PC-9 (cell line): ENCODE results near the gene AVPR1B. TPM values are rescaled to one million over a fixed set of nuclear protein-coding genes. Genes with fewer than 3 reads are reported as not detected.

Experiments used
- BruUV-seq: library from RNA; stranded (reverse); fragments of 400-500 nt; replicated peaks from 2 replicates; lab custom pipeline; 2021; lab: Mats Ljungman, UMichigan
- CTCF ChIA-PET: fragments of 300-600 bp; sonication (Branson Sonifier 250); formaldehyde crosslinking; loops from one replicate; lab custom pipeline; 2022; ENCODE audit warnings: antibody characterized with exemption; lab: Charles Lee
- POLR2A ChIA-PET: fragments of 300-600 bp; sonication (Branson Sonifier 250); formaldehyde crosslinking; loops from one replicate; lab custom pipeline; 2022; ENCODE audit warnings: antibody characterized with exemption; ENCODE audit not compliant: unreplicated experiment; lab: Charles Lee
- DNase-seq, 2 experiments: peaks; one replicate each; pipeline versions ENCODE4 v3.0.0 to v3.0.0-alpha.2; 2015 to 2022; ENCODE audit warnings: mixed read lengths in 1 of 2
- H2AFZ ChIP-seq: fragments of 200-600 bp; sonication (generic); 2 replicates; pipeline ENCODE4 v1.8.1; 2017; ENCODE audit warnings: antibody characterized with exemption
- H3F3A ChIP-seq: fragments of 200-600 bp; sonication (generic); 2 replicates; pipeline ENCODE4 v1.8.1; 2017; ENCODE audit warnings: antibody characterized with exemption, mild to moderate bottlenecking, low read depth; ENCODE audit not compliant: insufficient read depth
- H3K27ac ChIP-seq: fragments of 200-600 bp; sonication (generic); 2 replicates; pipeline ENCODE4 v1.6.1; 2016; ENCODE audit warnings: mixed run types
- H3K27me3 ChIP-seq: fragments of 200-600 bp; sonication (generic); 2 replicates; pipeline ENCODE4 v1.6.1; 2016; ENCODE audit warnings: low read depth, mixed run types; ENCODE audit not compliant: insufficient read depth
- H3K36me3 ChIP-seq: fragments of 200-600 bp; sonication (generic); 2 replicates; pipeline ENCODE4 v1.6.1; 2016; ENCODE audit warnings: low read depth, mixed run types
- H3K4me1 ChIP-seq: fragments of 200-600 bp; sonication (generic); replicated peaks from 2 replicates; pipeline ENCODE4 v1.6.1; 2016; ENCODE audit warnings: mixed run types; ENCODE audit not compliant: insufficient read depth
- H3K4me2 ChIP-seq: fragments of 200-600 bp; sonication (generic); 2 replicates; pipeline ENCODE4 v1.6.1; 2017; ENCODE audit warnings: mixed run types
- H3K4me3 ChIP-seq: fragments of 200-600 bp; sonication (generic); 2 replicates; pipeline ENCODE4 v1.6.1; 2016; ENCODE audit warnings: mixed run types
- H3K79me2 ChIP-seq: fragments of 200-600 bp; sonication (generic); 2 replicates; pipeline ENCODE4 v1.6.1; 2017; ENCODE audit warnings: low read depth, mixed run types
- H3K9me2 ChIP-seq: fragments of 200-600 bp; sonication (generic); 2 replicates; pipeline ENCODE4 v1.8.1; 2017; ENCODE audit warnings: mild to moderate bottlenecking; ENCODE audit not compliant: insufficient read depth
- H3K9me3 ChIP-seq: fragments of 200-600 bp; sonication (generic); 2 replicates; pipeline ENCODE4 v1.8.1; 2016; ENCODE audit warnings: low read depth; ENCODE audit not compliant: insufficient read depth
- H4K20me1 ChIP-seq: fragments of 200-600 bp; sonication (generic); 2 replicates; pipeline ENCODE4 v1.8.1; 2017; ENCODE audit not compliant: insufficient read depth
- CTCF ChIP-seq: fragments of 200-600 bp; sonication (generic); conservative IDR thresholded peaks from 2 replicates; pipeline ENCODE4 v1.6.1; 2017; ENCODE audit warnings: mixed run types, antibody characterized with exemption, mild to moderate bottlenecking, moderate library complexity
- EZH2 ChIP-seq: fragments of 200-600 bp; sonication (generic); IDR thresholded peaks from 2 replicates; pipeline ENCODE4 v1.8.0; 2017; ENCODE audit warnings: antibody characterized with exemption, low read depth
- intact Hi-C: fragments of 100-400 bp; cut with micrococcal nuclease; formaldehyde crosslinking; loops from one replicate; pipeline ENCODE4 v1.10.0; 2022; ENCODE audit not compliant: unreplicated experiment
- total RNA-seq: library from RNA; stranded (reverse); gene quantifications from 2 replicates; pipeline ENCODE4 v1.2.3, GENCODE V29; 2021

Gene AVPR1B
- total RNA-seq, 1 experiment from 2014 or later, result not detected

GRCh38 chr1:206108635-206109034 lies 8.6 kb downstream of the AVPR1B start:
- Histone ChIP-seq H4K20me1 (no peaks in the 10 kb centered on the region), H3K4me2 (no peak overlapping the region), H3K4me1 (0 out of 2 replicates have a peak, but pooled peaks cover 5% of the 10 kb centered on the region), H2AFZ (no peak overlapping the region), H3K9me2 (no peaks in the 10 kb centered on the region), H3K4me3 (no peak overlapping the region), H3K27me3 (no peaks in the 10 kb centered on the region), H3F3A (no peaks in the 10 kb centered on the region), H3K36me3 (no peaks in the 10 kb centered on the region), H3K9me3 (no peaks in the 10 kb centered on the region), H3K79me2 (no peaks in the 10 kb centered on the region), H3K27ac (no peak overlapping the region)
- TF ChIP-seq EZH2 (no peak), CTCF (no peak)
- POLR2A ChIA-PET, result no interaction called here
- BruUV-seq, result no TSS peak
- intact Hi-C loops, result loop anchor here (5.0 kb wide), 1 partner anchor 446 kb away; no protein-coding TSS in a partner anchor
- CTCF ChIA-PET, result no interaction called here
- DNase-seq, result no peak

GRCh38 chr1:206107168-206107544 lies 10.0 kb downstream of the AVPR1B start:
- intact Hi-C loops, result loop anchor here (5.0 kb wide), 1 partner anchor 445 kb away; no protein-coding TSS in a partner anchor
- Histone ChIP-seq H3K79me2 (no peaks in the 10 kb centered on the region), H3K4me1 (0 out of 2 replicates have a peak, but pooled peaks cover 5% of the 10 kb centered on the region), H3K27ac (no peak overlapping the region), H2AFZ (no peak overlapping the region), H3K27me3 (no peaks in the 10 kb centered on the region), H3K9me2 (no peaks in the 10 kb centered on the region), H3F3A (no peaks in the 10 kb centered on the region), H3K9me3 (no peaks in the 10 kb centered on the region), H3K36me3 (no peaks in the 10 kb centered on the region), H3K4me3 (no peak overlapping the region), H4K20me1 (no peaks in the 10 kb centered on the region), H3K4me2 (no peak overlapping the region)
- no peak for DNase-seq
- ChIA-PET CTCF (interaction anchor here (0.7 to 2.1 kb wide), 4 partner anchors 76 to 130 kb away, joined by 3 to 12 read pairs (median 9); no protein-coding TSS in a partner anchor), POLR2A (no interaction called here)
- no TSS peak for BruUV-seq
- TF ChIP-seq EZH2, result no peak
- TF ChIP-seq CTCF, result no peak

- H3K4me2 ChIP-seq, result no peak overlapping the region
- H3K27ac ChIP-seq, result no peak overlapping the region
- H4K20me1 ChIP-seq, result no peaks in the 10 kb centered on the region
- H3K79me2 ChIP-seq, result no peaks in the 10 kb centered on the region
- no peak overlapping the region for H2AFZ ChIP-seq
- H3K9me2 ChIP-seq, result no peaks in the 10 kb centered on the region
- 0 out of 2 replicates have a peak, but pooled peaks cover 5% of the 10 kb centered on the region for H3K4me1 ChIP-seq
- H3F3A ChIP-seq, result no peaks in the 10 kb centered on the region
- no peaks in the 10 kb centered on the region for H3K27me3 ChIP-seq
- no peak for TF ChIP-seq EZH2
- peak; percentile 92 for TF ChIP-seq CTCF
- DNase-seq, result peak; percentile 73 to 74
- POLR2A ChIA-PET, result no interaction called here
- no peaks in the 10 kb centered on the region for H3K36me3 ChIP-seq
- intact Hi-C loops, result loop anchor here (1.0 to 5.0 kb wide), 5 partner anchors 76 to 444 kb away; no protein-coding TSS in a partner anchor
- no peak overlapping the region for H3K4me3 ChIP-seq
- CTCF ChIA-PET, result interaction anchor here (0.7 to 2.1 kb wide), 5 partner anchors 76 to 314 kb away, joined by 3 to 12 read pairs (median 6); no protein-coding TSS in a partner anchor
- no TSS peak for BruUV-seq
- H3K9me3 ChIP-seq, result no peaks in the 10 kb centered on the region
Observed at GRCh38 chr1:206106328-206107167, 10.6 kb downstream of the AVPR1B start.
